Measurements from ENCODE around the gene PABPN1L. TPM values are rescaled to one million over a fixed set of nuclear protein-coding genes. Genes with fewer than 3 reads are reported as not detected.

The PABPN1L gene
- total and polyA plus RNA-seq, 2 donors (not counting 3 experiments of a cell fraction or from before 2014, with no cell fraction given) = not detected

DNA sequence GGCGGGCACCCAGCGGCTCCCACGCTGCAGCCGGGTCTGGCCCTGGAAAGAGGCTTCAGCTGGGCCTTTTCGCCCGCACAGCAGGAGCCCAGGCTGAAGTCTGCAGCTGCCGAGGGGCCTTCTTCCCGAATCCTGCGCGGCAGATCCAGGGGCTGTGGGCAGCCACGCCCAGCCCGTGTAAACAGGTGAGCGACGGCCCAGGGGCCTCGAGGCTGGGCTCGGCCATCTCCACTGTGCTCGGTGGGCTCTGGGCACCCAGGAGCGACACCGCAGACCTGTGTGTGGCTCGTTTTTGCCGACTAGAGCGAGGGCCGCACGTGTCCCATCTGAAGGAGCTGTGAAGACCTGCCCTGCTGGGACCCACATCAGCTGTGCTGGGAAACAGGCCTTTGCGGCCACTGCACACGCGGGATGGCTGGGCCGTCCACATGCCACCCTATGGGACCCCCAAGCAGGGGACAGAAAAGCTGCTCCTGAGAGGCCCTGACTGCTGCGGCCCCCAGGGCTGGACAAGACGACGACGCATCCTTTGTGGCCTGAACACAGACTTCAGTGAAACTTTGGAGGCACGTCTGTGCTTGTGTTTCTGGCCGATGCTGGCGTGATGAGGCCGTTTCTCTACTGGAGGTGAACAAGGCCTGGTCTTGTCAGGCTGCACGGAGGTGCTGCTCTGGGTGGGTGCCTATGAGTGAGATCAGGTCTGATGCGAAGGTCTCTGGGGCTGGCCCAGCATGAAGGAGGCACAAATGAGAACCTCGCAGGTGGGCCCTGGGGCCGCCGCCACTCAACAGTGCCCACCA, 49.5 kb downstream of the PABPN1L start:
- TF ChIP-seq POLR2A (IDR thresholded peaks at IDR 0.05; ENCODE audit: low read depth, low read length) = no peak
- no peak for TF ChIP-seq JUN (IDR thresholded peaks at IDR 0.05; ENCODE audit: borderline replicate concordance, insufficient read depth, insufficient read length, low read depth)
- no peak for TF ChIP-seq EZH2 (IDR thresholded peaks at IDR 0.05; ENCODE audit: borderline replicate concordance, low read depth, low read length, severe bottlenecking)
- TF ChIP-seq FOS (IDR thresholded peaks at IDR 0.05; ENCODE audit: borderline replicate concordance, insufficient read depth, low read length) = no peak
- no peak for TF ChIP-seq GATA2 (IDR thresholded peaks at IDR 0.05; ENCODE audit: insufficient read depth, insufficient read length, low read depth, low read length)
- TF ChIP-seq, protein P1, sequence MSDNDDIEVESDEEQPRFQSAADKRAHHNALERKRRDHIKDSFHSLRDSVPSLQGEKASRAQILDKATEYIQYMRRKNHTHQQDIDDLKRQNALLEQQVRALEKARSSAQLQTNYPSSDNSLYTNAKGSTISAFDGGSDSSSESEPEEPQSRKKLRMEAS (IDR thresholded peaks at IDR 0.05; ENCODE audit: insufficient read depth, insufficient read length) = no peak
- TF ChIP-seq POLR2AphosphoS5 (IDR thresholded peaks at IDR 0.05; ENCODE audit: insufficient read depth, low read depth, low read length) = no peak
- TF ChIP-seq, protein P2, sequence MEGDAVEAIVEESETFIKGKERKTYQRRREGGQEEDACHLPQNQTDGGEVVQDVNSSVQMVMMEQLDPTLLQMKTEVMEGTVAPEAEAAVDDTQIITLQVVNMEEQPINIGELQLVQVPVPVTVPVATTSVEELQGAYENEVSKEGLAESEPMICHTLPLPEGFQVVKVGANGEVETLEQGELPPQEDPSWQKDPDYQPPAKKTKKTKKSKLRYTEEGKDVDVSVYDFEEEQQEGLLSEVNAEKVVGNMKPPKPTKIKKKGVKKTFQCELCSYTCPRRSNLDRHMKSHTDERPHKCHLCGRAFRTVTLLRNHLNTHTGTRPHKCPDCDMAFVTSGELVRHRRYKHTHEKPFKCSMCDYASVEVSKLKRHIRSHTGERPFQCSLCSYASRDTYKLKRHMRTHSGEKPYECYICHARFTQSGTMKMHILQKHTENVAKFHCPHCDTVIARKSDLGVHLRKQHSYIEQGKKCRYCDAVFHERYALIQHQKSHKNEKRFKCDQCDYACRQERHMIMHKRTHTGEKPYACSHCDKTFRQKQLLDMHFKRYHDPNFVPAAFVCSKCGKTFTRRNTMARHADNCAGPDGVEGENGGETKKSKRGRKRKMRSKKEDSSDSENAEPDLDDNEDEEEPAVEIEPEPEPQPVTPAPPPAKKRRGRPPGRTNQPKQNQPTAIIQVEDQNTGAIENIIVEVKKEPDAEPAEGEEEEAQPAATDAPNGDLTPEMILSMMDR (IDR thresholded peaks at IDR 0.05; ENCODE audit: extremely low read depth in 1 of 2, insufficient read depth in 1 of 2, low read depth in 1 of 2, low read length in 2 of 2) = no peak
- no peak for TF ChIP-seq MYC (IDR thresholded peaks at IDR 0.05; ENCODE audit: low read depth, low read length)
- dilution Hi-C loops (cut with MboI; ENCODE audit: extremely low pct_ligation_motif_present, low sequenced_read_pairs) (no loop called here), intact Hi-C loops (cut with micrococcal nuclease) (loop anchor here (1.0 kb wide), 2 partner anchors 40 to 350 kb away; partner anchors contain the start of gene TRAPPC2L)
- H3K27me3 ChIP-seq (ENCODE audit: control insufficient read depth in 2 of 2, insufficient read depth in 2 of 2, low read length in 2 of 2) = no peaks in the 10 kb centered on the region
- no peaks in the 10 kb centered on the region for H3K9me1 ChIP-seq (replicated peaks; ENCODE audit: control insufficient read depth, extremely low read depth, insufficient read depth, low read length)
- peaks cover 7% of the 10 kb centered on the region for H3K4me1 ChIP-seq (ENCODE audit: control insufficient read depth, extremely low read depth, insufficient read depth, low read length)
- CTCF ChIA-PET = interaction anchor here (0.7 to 2.5 kb wide), 4 partner anchors 41 to 399 kb away, joined by 3 to 11 read pairs (median 5); no protein-coding TSS in a partner anchor
- H2AFZ ChIP-seq (ENCODE audit: low read depth, low read length) = no peak overlapping the region
- FAIRE-seq = no peak
- H4K20me1 ChIP-seq (replicated peaks; ENCODE audit: control insufficient read depth, extremely low read depth, insufficient read depth, low read length) = no peaks in the 10 kb centered on the region
- no peaks in the 10 kb centered on the region for H3K79me2 ChIP-seq (ENCODE audit: control insufficient read depth, insufficient read depth, low read length)
- no peak overlapping the region for H3K4me2 ChIP-seq (ENCODE audit: insufficient read depth, low read length)
- H3K4me3 ChIP-seq (replicated peaks in 1 of 3; ENCODE audit: insufficient read depth in 1 of 3, low read depth in 1 of 3, low read length in 3 of 3) = no peak overlapping the region
- no peak overlapping the region for H3K9ac ChIP-seq (replicated peaks; ENCODE audit: extremely low read depth, insufficient read depth, low read length)
- BruUV-seq (replicated peaks) = no TSS peak
- no peak for DNase-seq (ENCODE audit: low read depth, low spot score)
- POLR2A ChIA-PET = no interaction called here
- peaks cover 0 to under 1% of the 10 kb centered on the region in 2 experiments for H3K36me3 ChIP-seq (ENCODE audit: control insufficient read depth in 2 of 2, extremely low read depth in 1 of 2, insufficient read depth in 2 of 2, low read length in 2 of 2)
- H3K27ac ChIP-seq (ENCODE audit: insufficient read depth, low read depth, low read length) = no peak overlapping the region
- no peaks in the 10 kb centered on the region for H3K9me3 ChIP-seq (replicated peaks; ENCODE audit: control insufficient read depth, insufficient read depth, low read length)

All from endothelial cell of umbilical vein (primary cell).